GM10266 (cell line): Measurements from ENCODE around the gene MAG.

Source experiments
- DNase-seq: peaks from one replicate; pipeline ENCODE4 v3.0.0; 2012; ENCODE audit errors: extremely low spot score
- TF ChIP-seq, protein P1 (sequence below): IDR thresholded peaks from 2 replicates; pipeline ENCODE4 v1.5.1; 2012; ENCODE audit warnings: mild to moderate bottlenecking, low read depth; ENCODE audit not compliant: control insufficient read depth, insufficient read depth; ENCODE audit errors: missing control alignments

Gene MAG

DNA sequence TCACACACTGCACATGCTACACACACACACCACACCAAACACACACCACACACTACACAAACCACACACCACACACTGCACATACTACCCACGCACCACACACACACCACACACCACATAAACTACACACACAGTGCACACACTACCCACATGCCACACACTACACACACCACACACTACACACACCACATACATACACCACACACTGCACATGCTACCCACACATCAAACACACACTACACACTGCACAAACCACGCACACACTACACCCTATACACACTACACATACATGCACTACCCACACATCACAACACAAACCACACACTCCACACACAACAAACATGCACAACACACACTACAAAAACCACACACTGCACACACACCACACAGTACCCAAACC, 6.0 kb downstream of the MAG start:
- TF ChIP-seq, protein P1, sequence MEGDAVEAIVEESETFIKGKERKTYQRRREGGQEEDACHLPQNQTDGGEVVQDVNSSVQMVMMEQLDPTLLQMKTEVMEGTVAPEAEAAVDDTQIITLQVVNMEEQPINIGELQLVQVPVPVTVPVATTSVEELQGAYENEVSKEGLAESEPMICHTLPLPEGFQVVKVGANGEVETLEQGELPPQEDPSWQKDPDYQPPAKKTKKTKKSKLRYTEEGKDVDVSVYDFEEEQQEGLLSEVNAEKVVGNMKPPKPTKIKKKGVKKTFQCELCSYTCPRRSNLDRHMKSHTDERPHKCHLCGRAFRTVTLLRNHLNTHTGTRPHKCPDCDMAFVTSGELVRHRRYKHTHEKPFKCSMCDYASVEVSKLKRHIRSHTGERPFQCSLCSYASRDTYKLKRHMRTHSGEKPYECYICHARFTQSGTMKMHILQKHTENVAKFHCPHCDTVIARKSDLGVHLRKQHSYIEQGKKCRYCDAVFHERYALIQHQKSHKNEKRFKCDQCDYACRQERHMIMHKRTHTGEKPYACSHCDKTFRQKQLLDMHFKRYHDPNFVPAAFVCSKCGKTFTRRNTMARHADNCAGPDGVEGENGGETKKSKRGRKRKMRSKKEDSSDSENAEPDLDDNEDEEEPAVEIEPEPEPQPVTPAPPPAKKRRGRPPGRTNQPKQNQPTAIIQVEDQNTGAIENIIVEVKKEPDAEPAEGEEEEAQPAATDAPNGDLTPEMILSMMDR, result no peak
- DNase-seq, result no peak

DNA sequence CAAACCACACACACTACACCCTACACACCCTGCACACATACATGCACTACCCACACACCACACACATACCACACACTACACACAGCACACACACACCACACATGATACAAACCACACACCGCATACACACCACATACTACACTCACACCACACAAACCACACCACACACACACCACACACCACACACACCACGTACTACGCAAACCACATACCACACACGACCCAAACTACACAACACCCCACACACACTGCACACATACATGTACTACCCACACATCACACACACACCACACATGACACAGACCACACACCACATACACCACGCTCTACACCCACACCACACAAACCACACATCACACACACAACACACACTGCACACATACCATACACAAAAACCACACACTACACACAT, 6.6 kb downstream of the MAG start:
- TF ChIP-seq, protein P1, result no peak
- DNase-seq, result no peak

GRCh38 chr19:35299523-35300338, 7.8 kb downstream of the MAG start:
- TF ChIP-seq, protein P1, result no peak
- DNase-seq, result no peak

DNA sequence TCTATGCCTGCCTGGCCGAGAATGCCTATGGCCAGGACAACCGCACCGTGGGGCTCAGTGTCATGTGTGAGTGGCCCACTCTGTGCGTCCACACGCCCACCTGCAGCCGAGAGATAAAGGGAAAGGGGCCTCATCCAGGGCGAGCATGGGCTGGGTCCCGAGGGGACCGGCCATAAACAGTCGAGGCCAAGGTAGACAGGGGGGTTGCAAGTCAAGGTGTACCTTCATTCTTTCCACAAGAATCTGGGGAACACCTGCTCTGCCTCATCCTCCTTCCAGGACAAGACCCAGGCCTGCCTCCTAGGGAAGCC, 8.3 kb downstream of the MAG start:
- TF ChIP-seq, protein P1, result no peak
- no peak for DNase-seq

- no peak for DNase-seq
- TF ChIP-seq, protein P1, result no peak
Measured at GRCh38 chr19:35301961-35302360, 10.0 kb downstream of the MAG start.

- TF ChIP-seq, protein P1, result no peak
- no peak for DNase-seq
Measured at GRCh38 chr19:35302446-35302845, 10.5 kb downstream of the MAG start.

DNA sequence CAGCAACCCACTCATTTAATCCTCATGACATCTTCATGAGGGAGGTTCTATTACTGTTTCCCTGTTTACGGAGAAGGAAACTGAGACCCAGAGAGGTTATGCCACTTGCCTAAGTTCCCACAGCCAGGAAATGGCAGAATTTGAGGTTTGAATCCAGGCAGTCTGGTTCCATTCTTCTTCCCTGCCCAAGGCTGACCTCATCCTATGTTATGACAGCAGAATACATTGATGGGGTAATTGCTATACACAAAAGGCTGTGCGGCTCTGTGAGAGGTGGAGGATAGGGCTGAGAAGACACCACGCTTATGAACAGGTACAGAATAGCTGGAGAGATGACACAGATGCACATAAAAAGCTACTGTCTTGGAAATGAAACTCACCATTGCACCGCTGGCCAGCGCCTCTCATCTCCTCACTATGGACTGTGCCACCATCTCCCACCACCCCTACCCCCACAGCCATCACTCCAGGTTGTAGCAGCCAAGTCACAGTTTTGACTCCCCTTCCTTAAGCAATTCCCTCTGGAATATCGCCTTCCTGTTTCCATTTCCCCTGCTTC, 11.5 kb downstream of the MAG start:
- TF ChIP-seq, protein P1, result no peak
- DNase-seq, result no peak
